ENCODE measurements around the gene COL4A1. TPM values are rescaled to one million over a fixed set of nuclear protein-coding genes. Genes with fewer than 3 reads are reported as not detected.

Gene COL4A1
- total and polyA plus RNA-seq, 2 of the 13 experiments (the other 11 are each of a cell fraction or from before 2014, with no cell fraction given) = not detected

DNA sequence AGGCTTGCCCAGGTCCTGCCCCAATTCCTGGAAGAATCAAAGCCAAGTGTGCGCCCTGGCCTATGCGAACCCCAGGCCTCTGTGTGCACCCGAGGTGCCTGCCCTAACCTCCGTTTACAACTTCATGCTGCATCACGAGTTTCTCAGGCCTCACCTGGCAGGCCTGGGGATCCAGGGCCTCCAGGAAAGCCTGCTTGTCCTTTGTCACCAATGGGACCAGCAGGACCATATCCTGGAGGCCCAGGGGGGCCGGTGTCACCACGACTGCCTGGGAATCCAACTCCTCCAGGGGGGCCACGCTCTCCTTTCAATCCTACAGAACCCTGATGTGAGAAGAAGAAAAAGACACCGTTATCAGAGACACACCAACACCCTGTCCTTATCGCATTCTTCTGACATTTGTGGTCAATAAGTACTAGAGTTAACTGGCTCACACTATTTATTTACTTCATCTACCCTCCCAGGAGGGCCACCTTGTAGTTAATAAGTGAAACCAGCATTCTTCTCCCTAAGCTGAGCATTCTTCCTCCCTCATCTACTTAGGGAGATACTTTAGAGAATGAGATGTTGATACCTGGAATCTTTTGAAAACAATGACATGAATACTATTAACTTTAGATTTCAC is 120.6 kb downstream of the COL4A1 start (continued):
- TF ChIP-seq, protein P1, sequence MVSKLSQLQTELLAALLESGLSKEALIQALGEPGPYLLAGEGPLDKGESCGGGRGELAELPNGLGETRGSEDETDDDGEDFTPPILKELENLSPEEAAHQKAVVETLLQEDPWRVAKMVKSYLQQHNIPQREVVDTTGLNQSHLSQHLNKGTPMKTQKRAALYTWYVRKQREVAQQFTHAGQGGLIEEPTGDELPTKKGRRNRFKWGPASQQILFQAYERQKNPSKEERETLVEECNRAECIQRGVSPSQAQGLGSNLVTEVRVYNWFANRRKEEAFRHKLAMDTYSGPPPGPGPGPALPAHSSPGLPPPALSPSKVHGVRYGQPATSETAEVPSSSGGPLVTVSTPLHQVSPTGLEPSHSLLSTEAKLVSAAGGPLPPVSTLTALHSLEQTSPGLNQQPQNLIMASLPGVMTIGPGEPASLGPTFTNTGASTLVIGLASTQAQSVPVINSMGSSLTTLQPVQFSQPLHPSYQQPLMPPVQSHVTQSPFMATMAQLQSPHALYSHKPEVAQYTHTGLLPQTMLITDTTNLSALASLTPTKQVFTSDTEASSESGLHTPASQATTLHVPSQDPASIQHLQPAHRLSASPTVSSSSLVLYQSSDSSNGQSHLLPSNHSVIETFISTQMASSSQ (IDR thresholded peaks at IDR 0.05; ENCODE audit: low read depth) = no peak
- TF ChIP-seq, protein P1 (CRISPR knock-in tag; IDR thresholded peaks at IDR 0.05; ENCODE audit: borderline replicate concordance) = no peak

DNA sequence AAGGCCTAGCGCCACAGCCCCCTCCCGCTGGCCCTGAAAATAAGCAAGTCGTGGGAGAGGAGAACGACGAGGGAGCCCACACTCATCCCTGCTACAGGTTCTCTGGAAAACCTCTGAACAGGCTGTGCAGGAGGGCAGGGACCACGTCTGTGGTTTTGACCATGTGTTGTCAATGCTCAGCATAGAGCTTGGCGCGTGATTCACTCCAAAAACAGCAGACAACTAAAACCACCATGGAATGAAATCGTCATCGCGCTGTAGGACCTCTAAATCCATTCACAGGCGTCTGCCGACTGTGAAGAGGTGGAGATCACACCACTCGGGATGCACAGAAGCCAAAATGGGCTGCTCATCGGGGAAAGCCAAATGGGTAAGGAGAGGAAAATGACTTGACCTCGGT is 121.3 kb downstream of the COL4A1 start:
- ATAC-seq (no peak), FAIRE-seq (no peak), DNase-seq (ENCODE audit: low spot score) (no peak)
- Histone ChIP-seq H2AFZ (ENCODE audit: low read length) (no peak overlapping the region), H3K9me3 (ENCODE audit: low read length) (no peaks in the 10 kb centered on the region), H3K79me2 (ENCODE audit: insufficient read depth, low read length) (no peaks in the 10 kb centered on the region), H3K4me2 (ENCODE audit: low read depth, low read length) (no peak overlapping the region), H3K4me1 (ENCODE audit: insufficient read depth, low read length) (no peaks in the 10 kb centered on the region), H4K20me1 (ENCODE audit: insufficient read depth, low read length) (no peaks in the 10 kb centered on the region), H3K36me3 (replicated peaks in 1 of 2; ENCODE audit: control insufficient read depth in 1 of 2, insufficient read depth in 2 of 2, low read length in 2 of 2) (no peaks in the 10 kb centered on the region), H3K27ac (ENCODE audit: extremely low read length, insufficient read depth, low read length) (no peak overlapping the region), H3K4me3 (replicated peaks in 1 of 3; ENCODE audit: insufficient read depth in 1 of 3, low read depth in 2 of 3, low read length in 3 of 3) (no peak overlapping the region), H3K9ac (ENCODE audit: insufficient read depth, low read depth, low read length) (no peak overlapping the region), H3K27me3 (ENCODE audit: control insufficient read depth in 1 of 2, insufficient read depth in 2 of 2, low read length in 2 of 2) (no peaks in the 10 kb centered on the region; a peak in 1 of 5 replicates)
- TF ChIP-seq HOXA7 (CRISPR knock-in tag; IDR thresholded peaks at IDR 0.05) = no peak
- TF ChIP-seq, protein P2, sequence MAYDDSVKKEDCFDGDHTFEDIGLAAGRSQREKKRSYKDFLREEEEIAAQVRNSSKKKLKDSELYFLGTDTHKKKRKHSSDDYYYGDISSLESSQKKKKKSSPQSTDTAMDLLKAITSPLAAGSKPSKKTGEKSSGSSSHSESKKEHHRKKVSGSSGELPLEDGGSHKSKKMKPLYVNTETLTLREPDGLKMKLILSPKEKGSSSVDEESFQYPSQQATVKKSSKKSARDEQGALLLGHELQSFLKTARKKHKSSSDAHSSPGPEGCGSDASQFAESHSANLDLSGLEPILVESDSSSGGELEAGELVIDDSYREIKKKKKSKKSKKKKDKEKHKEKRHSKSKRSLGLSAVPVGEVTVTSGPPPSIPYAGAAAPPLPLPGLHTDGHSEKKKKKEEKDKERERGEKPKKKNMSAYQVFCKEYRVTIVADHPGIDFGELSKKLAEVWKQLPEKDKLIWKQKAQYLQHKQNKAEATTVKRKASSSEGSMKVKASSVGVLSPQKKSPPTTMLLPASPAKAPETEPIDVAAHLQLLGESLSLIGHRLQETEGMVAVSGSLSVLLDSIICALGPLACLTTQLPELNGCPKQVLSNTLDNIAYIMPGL (CRISPR knock-in tag; IDR thresholded peaks at IDR 0.05; ENCODE audit: borderline replicate concordance in 1 of 2, low read depth in 1 of 2) = no peak
- TF ChIP-seq ZNF816 (CRISPR knock-in tag; IDR thresholded peaks at IDR 0.05; ENCODE audit: borderline replicate concordance) = no peak
- TF ChIP-seq ZNF329 (CRISPR knock-in tag; IDR thresholded peaks at IDR 0.05; ENCODE audit: low read depth) = no peak
- TF ChIP-seq EHMT2 (IDR thresholded peaks at IDR 0.05; ENCODE audit: borderline replicate concordance, low read depth, low read length) = no peak
- TF ChIP-seq ZEB1 (IDR thresholded peaks at IDR 0.05; ENCODE audit: insufficient replicate concordance, low read depth) = no peak
- no peak for TF ChIP-seq ZBTB3 (CRISPR knock-in tag; IDR thresholded peaks at IDR 0.05; ENCODE audit: borderline replicate concordance, low read depth)
- no peak for TF ChIP-seq NFIB (CRISPR knock-in tag; IDR thresholded peaks at IDR 0.05; ENCODE audit: borderline replicate concordance)
- no peak for TF ChIP-seq HES4 (CRISPR knock-in tag; IDR thresholded peaks at IDR 0.05; ENCODE audit: borderline replicate concordance)
- TF ChIP-seq, protein P3, sequence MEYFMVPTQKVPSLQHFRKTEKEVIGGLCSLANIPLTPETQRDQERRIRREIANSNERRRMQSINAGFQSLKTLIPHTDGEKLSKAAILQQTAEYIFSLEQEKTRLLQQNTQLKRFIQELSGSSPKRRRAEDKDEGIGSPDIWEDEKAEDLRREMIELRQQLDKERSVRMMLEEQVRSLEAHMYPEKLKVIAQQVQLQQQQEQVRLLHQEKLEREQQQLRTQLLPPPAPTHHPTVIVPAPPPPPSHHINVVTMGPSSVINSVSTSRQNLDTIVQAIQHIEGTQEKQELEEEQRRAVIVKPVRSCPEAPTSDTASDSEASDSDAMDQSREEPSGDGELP (IDR thresholded peaks at IDR 0.05; ENCODE audit: borderline replicate concordance, low read depth) = no peak
- no peak for TF ChIP-seq NR2F6 (IDR thresholded peaks at IDR 0.05)
- TF ChIP-seq NR2F6 (CRISPR knock-in tag; IDR thresholded peaks at IDR 0.05) = no peak
- POLR2A ChIA-PET = no interaction called here
- intact Hi-C loops (cut with micrococcal nuclease; ENCODE audit: unreplicated experiment) (no loop called here), in situ Hi-C loops (cut with HindIII; ENCODE audit: extremely low pct_ligation_motif_present, low pct_unique_long_range_greater_than_20kb) (no loop called here)
- BruUV-seq (replicated peaks) = no TSS peak
- CTCF ChIA-PET (ENCODE audit: low intra/inter-chr PET ratio, low total read pairs) = no interaction called here
- WGBS (ENCODE audit: low lambda C conversion rate) = 51% methylated on average over 13 of the region's 16 CpGs
